Neural cell (in vitro differentiated cells): Measurements from ENCODE around the gene DCTD. TPM values are rescaled to one million over a fixed set of nuclear protein-coding genes. Genes with fewer than 3 reads are reported as not detected.

ENCODE experiments used
- H2AFZ ChIP-seq: fragments of 200-600, 300-800 bp; sonication (generic), shearing (Covaris generic); 2 replicates; pipeline ENCODE4 v1.6.0; 2014; ENCODE audit warnings: low read depth, mild to moderate bottlenecking, antibody characterized with exemption, low read length, moderate library complexity
- H3F3A ChIP-seq: fragments of 200-600 bp; shearing (Covaris generic); 2 replicates; pipeline ENCODE4 v1.6.1; 2016; ENCODE audit warnings: mild to moderate bottlenecking, moderate library complexity, mixed read lengths, antibody characterized with exemption, low read length; ENCODE audit not compliant: insufficient read depth, poor library complexity, severe bottlenecking
- H3K27ac ChIP-seq: fragments of 200-600, 300-800 bp; sonication (generic), shearing (Covaris generic); 2 replicates; pipeline ENCODE4 v1.5.1; 2014; ENCODE audit warnings: mild to moderate bottlenecking, low read length, moderate library complexity
- H3K27me3 ChIP-seq: fragments of 300-800, 200-600 bp; sonication (generic), shearing (Covaris generic); 2 replicates; pipeline ENCODE4 v1.6.0; 2014; ENCODE audit warnings: mild to moderate bottlenecking, low read depth, low read length, moderate library complexity; ENCODE audit not compliant: insufficient read depth
- H3K36me3 ChIP-seq: fragments of 300-800, 200-600 bp; sonication (generic), shearing (Covaris generic); 2 replicates; pipeline ENCODE4 v1.5.1; 2014; ENCODE audit warnings: mild to moderate bottlenecking, antibody characterized with exemption, low read length, moderate library complexity; ENCODE audit not compliant: insufficient read depth
- H3K4me2 ChIP-seq: fragments of 300-800, 200-600 bp; sonication (generic), shearing (Covaris generic); 2 replicates; pipeline ENCODE4 v1.6.0; 2014; ENCODE audit warnings: mild to moderate bottlenecking, low read length
- H3K4me3 ChIP-seq: fragments of 300-800, 200-600 bp; sonication (generic), shearing (Covaris generic); 2 replicates; pipeline ENCODE4 v1.5.1; 2014; ENCODE audit warnings: mild to moderate bottlenecking, low read length, moderate library complexity
- H3K79me2 ChIP-seq: fragments of 200-600 bp; shearing (Covaris generic); replicated peaks from 2 replicates; pipeline ENCODE4 v1.6.0; 2014; ENCODE audit warnings: mild to moderate bottlenecking, low read length, moderate library complexity; ENCODE audit not compliant: insufficient read depth
- H3K9ac ChIP-seq: fragments of 300-800, 200-600 bp; sonication (generic), shearing (Covaris generic); 2 replicates; pipeline ENCODE4 v1.6.1; 2016; ENCODE audit warnings: mild to moderate bottlenecking, low read length, mixed read lengths
- H3K9me2 ChIP-seq: fragments of 200-600 bp; shearing (Covaris generic); 2 replicates; pipeline ENCODE4 v1.6.1; 2016; ENCODE audit warnings: mild to moderate bottlenecking, low read length, mixed read lengths; ENCODE audit not compliant: insufficient read depth
- H3K9me3 ChIP-seq: fragments of 200-600, 300-800 bp; sonication (generic), shearing (Covaris generic); 2 replicates; pipeline ENCODE4 v1.6.1; 2016; ENCODE audit warnings: mild to moderate bottlenecking, mixed run types, low read length, moderate library complexity, mixed read lengths
- H4K20me1 ChIP-seq: fragments of 200-600 bp; shearing (Covaris generic); 2 replicates; pipeline ENCODE4 v1.6.1; 2016; ENCODE audit warnings: mild to moderate bottlenecking, mixed run types; ENCODE audit not compliant: insufficient read depth
- EP300 ChIP-seq: fragments of 450-650 bp; conservative IDR thresholded peaks from 2 replicates; pipeline ENCODE4 v1.6.1; 2014; ENCODE audit warnings: antibody characterized with exemption, mild to moderate bottlenecking, moderate library complexity; ENCODE audit not compliant: poor library complexity, severe bottlenecking
- EZH2 ChIP-seq: fragments of 200-600, 300-800 bp; shearing (Covaris generic), sonication (generic); IDR thresholded peaks from 2 replicates; pipeline ENCODE4 v1.6.1; 2014; ENCODE audit warnings: antibody characterized with exemption, low read length, borderline replicate concordance, mild to moderate bottlenecking; ENCODE audit not compliant: insufficient read depth, poor library complexity, severe bottlenecking
- MXI1 ChIP-seq: fragments of 450-650 bp; conservative IDR thresholded peaks from 2 replicates; pipeline ENCODE4 v1.6.1; 2014; ENCODE audit warnings: antibody characterized with exemption, mild to moderate bottlenecking; ENCODE audit not compliant: poor library complexity, severe bottlenecking
- POLR2AphosphoS5 ChIP-seq: IDR thresholded peaks from 2 replicates; pipeline ENCODE4 v1.6.1; 2012
- RAD21 ChIP-seq: fragments of 450-650 bp; conservative IDR thresholded peaks from 2 replicates; pipeline ENCODE4 v1.6.1; 2014; ENCODE audit warnings: antibody characterized with exemption, mild to moderate bottlenecking, moderate library complexity
- SMC3 ChIP-seq: fragments of 450-650 bp; conservative IDR thresholded peaks from 2 replicates; pipeline ENCODE4 v1.6.1; 2014; ENCODE audit warnings: antibody characterized with exemption, mild to moderate bottlenecking, moderate library complexity; ENCODE audit not compliant: poor library complexity
- TAF1 ChIP-seq: IDR thresholded peaks from 2 replicates; pipeline ENCODE4 v1.6.1; 2012; ENCODE audit warnings: low read depth
- polyA plus RNA-seq: library from polyadenylated mRNA; depleted of rRNA; stranded (reverse); fragments of >200 nt; gene quantifications from 2 replicates; pipeline ENCODE4 v1.2.3, GENCODE V29; 2014
- TF ChIP-seq, protein P1 (sequence below): fragments of 450-650 bp; IDR thresholded peaks from 2 replicates; pipeline ENCODE4 v1.5.1; 2014; ENCODE audit warnings: antibody characterized with exemption, mild to moderate bottlenecking, moderate library complexity; ENCODE audit not compliant: poor library complexity, severe bottlenecking
- TF ChIP-seq, protein P2 (sequence below): IDR thresholded peaks from 2 replicates; pipeline ENCODE4 v1.6.1; 2012; ENCODE audit warnings: borderline replicate concordance

The DCTD gene
- polyA plus RNA-seq, 1 donor from 2014 or later, result 26.4 TPM

DNA sequence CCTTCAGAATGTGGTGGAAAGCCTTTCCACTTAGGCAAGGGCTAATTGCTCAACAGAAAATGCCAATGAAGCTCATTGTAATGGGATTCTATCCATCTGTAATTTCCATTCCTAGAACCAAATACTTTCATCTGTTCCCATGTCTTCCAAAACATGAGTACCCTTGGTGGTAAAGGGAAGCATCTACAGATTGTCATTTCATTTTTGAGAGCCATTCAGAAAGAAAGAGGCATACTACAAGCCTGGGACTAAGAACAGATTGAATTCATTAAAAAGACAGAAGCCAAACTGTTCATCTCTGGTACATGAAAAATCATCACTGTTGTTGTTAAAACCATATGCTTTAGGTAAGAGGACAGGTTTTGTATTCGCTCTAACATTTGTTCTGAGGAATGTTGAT is 43.6 kb upstream of the DCTD start (continued):
- TF ChIP-seq, protein P1, sequence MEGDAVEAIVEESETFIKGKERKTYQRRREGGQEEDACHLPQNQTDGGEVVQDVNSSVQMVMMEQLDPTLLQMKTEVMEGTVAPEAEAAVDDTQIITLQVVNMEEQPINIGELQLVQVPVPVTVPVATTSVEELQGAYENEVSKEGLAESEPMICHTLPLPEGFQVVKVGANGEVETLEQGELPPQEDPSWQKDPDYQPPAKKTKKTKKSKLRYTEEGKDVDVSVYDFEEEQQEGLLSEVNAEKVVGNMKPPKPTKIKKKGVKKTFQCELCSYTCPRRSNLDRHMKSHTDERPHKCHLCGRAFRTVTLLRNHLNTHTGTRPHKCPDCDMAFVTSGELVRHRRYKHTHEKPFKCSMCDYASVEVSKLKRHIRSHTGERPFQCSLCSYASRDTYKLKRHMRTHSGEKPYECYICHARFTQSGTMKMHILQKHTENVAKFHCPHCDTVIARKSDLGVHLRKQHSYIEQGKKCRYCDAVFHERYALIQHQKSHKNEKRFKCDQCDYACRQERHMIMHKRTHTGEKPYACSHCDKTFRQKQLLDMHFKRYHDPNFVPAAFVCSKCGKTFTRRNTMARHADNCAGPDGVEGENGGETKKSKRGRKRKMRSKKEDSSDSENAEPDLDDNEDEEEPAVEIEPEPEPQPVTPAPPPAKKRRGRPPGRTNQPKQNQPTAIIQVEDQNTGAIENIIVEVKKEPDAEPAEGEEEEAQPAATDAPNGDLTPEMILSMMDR, result no peak

DNA sequence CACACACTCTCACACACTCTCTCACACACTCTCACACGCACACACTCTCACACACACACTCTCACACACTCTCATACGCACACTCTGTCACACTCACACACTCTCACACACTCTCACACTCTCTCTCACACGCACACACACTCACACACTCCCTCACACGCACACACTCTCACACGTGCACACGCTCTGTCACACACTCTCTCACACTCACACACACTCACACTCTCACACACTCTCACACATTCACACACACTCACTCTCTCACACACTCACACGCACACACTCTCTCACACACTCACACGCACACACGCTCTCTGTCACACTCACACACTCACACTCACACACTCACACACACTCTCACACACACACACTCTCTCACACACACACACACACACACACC is 43.0 kb upstream of the DCTD start:
- Histone ChIP-seq H3K4me2 (no peak overlapping the region), H3K9me2 (no peaks in the 10 kb centered on the region), H4K20me1 (no peaks in the 10 kb centered on the region), H3K9me3 (no peaks in the 10 kb centered on the region), H3K27me3 (no peaks in the 10 kb centered on the region), H3K4me3 (no peak overlapping the region), H3F3A (no peaks in the 10 kb centered on the region), H3K36me3 (no peaks in the 10 kb centered on the region), H3K9ac (no peak overlapping the region), H2AFZ (no peak overlapping the region), H3K79me2 (no peaks in the 10 kb centered on the region), H3K27ac (no peak overlapping the region)
- TF ChIP-seq POLR2AphosphoS5, result no peak
- TF ChIP-seq SMC3, result no peak
- TF ChIP-seq, protein P1, result no peak
- no peak for TF ChIP-seq RAD21
- TF ChIP-seq MXI1, result no peak
- TF ChIP-seq EZH2, result no peak
- no peak for TF ChIP-seq TAF1
- TF ChIP-seq, protein P2, sequence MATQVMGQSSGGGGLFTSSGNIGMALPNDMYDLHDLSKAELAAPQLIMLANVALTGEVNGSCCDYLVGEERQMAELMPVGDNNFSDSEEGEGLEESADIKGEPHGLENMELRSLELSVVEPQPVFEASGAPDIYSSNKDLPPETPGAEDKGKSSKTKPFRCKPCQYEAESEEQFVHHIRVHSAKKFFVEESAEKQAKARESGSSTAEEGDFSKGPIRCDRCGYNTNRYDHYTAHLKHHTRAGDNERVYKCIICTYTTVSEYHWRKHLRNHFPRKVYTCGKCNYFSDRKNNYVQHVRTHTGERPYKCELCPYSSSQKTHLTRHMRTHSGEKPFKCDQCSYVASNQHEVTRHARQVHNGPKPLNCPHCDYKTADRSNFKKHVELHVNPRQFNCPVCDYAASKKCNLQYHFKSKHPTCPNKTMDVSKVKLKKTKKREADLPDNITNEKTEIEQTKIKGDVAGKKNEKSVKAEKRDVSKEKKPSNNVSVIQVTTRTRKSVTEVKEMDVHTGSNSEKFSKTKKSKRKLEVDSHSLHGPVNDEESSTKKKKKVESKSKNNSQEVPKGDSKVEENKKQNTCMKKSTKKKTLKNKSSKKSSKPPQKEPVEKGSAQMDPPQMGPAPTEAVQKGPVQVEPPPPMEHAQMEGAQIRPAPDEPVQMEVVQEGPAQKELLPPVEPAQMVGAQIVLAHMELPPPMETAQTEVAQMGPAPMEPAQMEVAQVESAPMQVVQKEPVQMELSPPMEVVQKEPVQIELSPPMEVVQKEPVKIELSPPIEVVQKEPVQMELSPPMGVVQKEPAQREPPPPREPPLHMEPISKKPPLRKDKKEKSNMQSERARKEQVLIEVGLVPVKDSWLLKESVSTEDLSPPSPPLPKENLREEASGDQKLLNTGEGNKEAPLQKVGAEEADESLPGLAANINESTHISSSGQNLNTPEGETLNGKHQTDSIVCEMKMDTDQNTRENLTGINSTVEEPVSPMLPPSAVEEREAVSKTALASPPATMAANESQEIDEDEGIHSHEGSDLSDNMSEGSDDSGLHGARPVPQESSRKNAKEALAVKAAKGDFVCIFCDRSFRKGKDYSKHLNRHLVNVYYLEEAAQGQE, result no peak

DNA sequence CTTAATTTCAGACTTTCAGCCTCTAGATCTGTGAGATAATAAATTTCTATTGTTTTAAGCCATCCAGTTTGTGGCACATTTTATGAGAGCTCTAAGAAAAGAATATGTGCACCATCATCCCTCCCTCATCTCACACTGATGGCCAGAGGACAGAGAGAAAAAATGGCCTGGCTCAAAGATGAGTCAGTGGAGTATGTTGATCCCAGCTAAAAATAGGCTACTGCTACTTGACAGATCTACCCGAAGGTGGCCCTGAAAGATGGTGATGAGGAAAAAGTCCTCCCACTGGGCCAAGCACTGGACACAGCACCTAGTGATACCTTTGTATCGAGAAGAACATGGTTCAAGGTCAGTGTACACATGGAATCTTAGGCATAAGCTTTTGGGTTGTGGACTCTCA is 38.2 kb upstream of the DCTD start:
- H3K9ac ChIP-seq, result no peak overlapping the region
- H2AFZ ChIP-seq, result no peak overlapping the region
- no peak overlapping the region for H3K27ac ChIP-seq

More for the DNA sequence above, 38.2 kb upstream of the DCTD start:
- Histone ChIP-seq H3K79me2 (no peaks in the 10 kb centered on the region), H3K36me3 (no peaks in the 10 kb centered on the region), H3K27me3 (no peaks in the 10 kb centered on the region), H3F3A (no peaks in the 10 kb centered on the region), H3K4me2 (no peak overlapping the region), H3K4me3 (no peak overlapping the region), H3K9me2 (no peaks in the 10 kb centered on the region), H4K20me1 (no peaks in the 10 kb centered on the region), H3K9me3 (peaks cover 4% of the 10 kb centered on the region)
- TF ChIP-seq, protein P2, result no peak
- no peak for TF ChIP-seq TAF1
- TF ChIP-seq SMC3, result no peak
- TF ChIP-seq MXI1, result no peak
- TF ChIP-seq, protein P1, result no peak
- no peak for TF ChIP-seq EZH2
- TF ChIP-seq POLR2AphosphoS5, result no peak
- TF ChIP-seq EP300, result no peak
